Smooth muscle cell (in vitro differentiated cells): Measurements from ENCODE around the gene TRMT61A. TPM values are rescaled to one million over a fixed set of nuclear protein-coding genes. Genes with fewer than 3 reads are reported as not detected.

Experiments used
- DNase-seq: peaks from one replicate; lab custom pipeline; 2025; ENCODE audit not compliant: unreplicated experiment; lab: John Stamatoyannopoulos, UW
- H2AFZ ChIP-seq: fragments of 200-600 bp; sonication (generic); 2 replicates; pipeline ENCODE4 v1.6.0; 2016; ENCODE audit warnings: antibody characterized with exemption, low read depth, mild to moderate bottlenecking
- H3F3A ChIP-seq: fragments of 200-600 bp; sonication (generic); 2 replicates; pipeline ENCODE4 v1.6.0; 2017; ENCODE audit warnings: antibody characterized with exemption, low read depth
- H3K27ac ChIP-seq: fragments of 200-600 bp; sonication (generic); 2 replicates; pipeline ENCODE4 v1.5.1; 2016; ENCODE audit warnings: low read depth, mild to moderate bottlenecking
- H3K27me3 ChIP-seq: fragments of 200-600 bp; sonication (generic); 2 replicates; pipeline ENCODE4 v1.6.1; 2016; ENCODE audit warnings: low read depth, mild to moderate bottlenecking
- H3K36me3 ChIP-seq: fragments of 200-600 bp; sonication (generic); 2 replicates; pipeline ENCODE4 v1.5.1; 2016; ENCODE audit warnings: low read depth
- H3K4me1 ChIP-seq: fragments of 200-600 bp; sonication (generic); 2 replicates; pipeline ENCODE4 v1.5.1; 2016; ENCODE audit warnings: low read depth
- H3K4me2 ChIP-seq: fragments of 200-600 bp; sonication (generic); 2 replicates; pipeline ENCODE4 v1.6.0; 2016; ENCODE audit warnings: mild to moderate bottlenecking
- H3K4me3 ChIP-seq: fragments of 200-600 bp; sonication (generic); 2 replicates; pipeline ENCODE4 v1.5.1; 2016; ENCODE audit warnings: mild to moderate bottlenecking
- H3K79me2 ChIP-seq: fragments of 200-600 bp; sonication (generic); 2 replicates; pipeline ENCODE4 v1.6.0; 2016; ENCODE audit warnings: low read depth, mild to moderate bottlenecking
- H3K9ac ChIP-seq: fragments of 200-600 bp; sonication (generic); 2 replicates; pipeline ENCODE4 v1.6.0; 2016; ENCODE audit warnings: low read depth
- H3K9me3 ChIP-seq: fragments of 200-600 bp; sonication (generic); replicated peaks from 2 replicates; pipeline ENCODE4 v1.5.1; 2016; ENCODE audit warnings: low read depth
- H4K20me1 ChIP-seq: fragments of 200-600 bp; sonication (generic); 2 replicates; pipeline ENCODE4 v1.6.0; 2016; ENCODE audit warnings: low read depth
- CTCF ChIP-seq: fragments of 200-600 bp; sonication (generic); IDR thresholded peaks from 2 replicates; pipeline ENCODE4 v1.5.1; 2017; ENCODE audit warnings: borderline replicate concordance, mild to moderate bottlenecking, antibody characterized with exemption; ENCODE audit not compliant: insufficient read depth, poor library complexity, severe bottlenecking
- WGBS: methylation state at CpG from one replicate; pipeline ENCODE4 v1.1.7; 2016; ENCODE audit warnings: low lambda C conversion rate; 5-methylcytosine and 5-hydroxymethylcytosine counted together
- polyA plus RNA-seq: library from polyadenylated mRNA; unstranded; fragments of >200 nt; fragmentation: Nextera tagmentation; extraction: Ambion mirVana; gene quantifications from 2 replicates; pipeline ENCODE4 v1.2.1, GENCODE V29; 2016
- total RNA-seq: library from RNA; depleted of rRNA; stranded (reverse); fragments of >200 nt; gene quantifications from 2 replicates; pipeline ENCODE4 v1.2.3, GENCODE V29; 2014

Gene TRMT61A
- total and polyA plus RNA-seq, 2 experiments from 2014 or later, result 3.7 to 6.7 TPM

GRCh38 chr14:103517174-103517566, 11.8 kb upstream of the TRMT61A start:
- H3K36me3 ChIP-seq, result no peaks in the 10 kb centered on the region
- no peaks in the 10 kb centered on the region for H3K79me2 ChIP-seq
- H3K9me3 ChIP-seq, result no peaks in the 10 kb centered on the region
- H4K20me1 ChIP-seq, result peaks cover 6% of the 10 kb centered on the region
- no peak overlapping the region for H2AFZ ChIP-seq
- no peak overlapping the region for H3K9ac ChIP-seq
- H3K4me1 ChIP-seq, result peaks cover 11% of the 10 kb centered on the region
- H3F3A ChIP-seq, result no peaks in the 10 kb centered on the region
- WGBS, result 92% methylated on average over 10 of the region's 10 CpGs
- peaks cover 5% of the 10 kb centered on the region for H3K27me3 ChIP-seq
- TF ChIP-seq CTCF, result no peak
- no peak overlapping the region for H3K4me3 ChIP-seq
- H3K27ac ChIP-seq, result peak overlapping the region; percentile 22
- no peak overlapping the region for H3K4me2 ChIP-seq
- DNase-seq, result no peak

- Histone ChIP-seq H3K4me1 (peaks cover 12% of the 10 kb centered on the region), H3K36me3 (no peaks in the 10 kb centered on the region), H3K9me3 (no peaks in the 10 kb centered on the region), H3K4me3 (no peak overlapping the region), H3K9ac (no peak overlapping the region), H3K79me2 (no peaks in the 10 kb centered on the region), H3K4me2 (no peak overlapping the region), H2AFZ (no peak overlapping the region), H3F3A (no peaks in the 10 kb centered on the region), H4K20me1 (peaks cover 6% of the 10 kb centered on the region), H3K27ac (peak overlapping the region; percentile 22), H3K27me3 (peaks cover 9% of the 10 kb centered on the region)
- no peak for DNase-seq
- 75% methylated on average over 20 of the region's 20 CpGs for WGBS
- TF ChIP-seq CTCF, result no peak
Measured at GRCh38 chr14:103517721-103518421, 11.1 kb upstream of the TRMT61A start.

GRCh38 chr14:103518422-103519042, 10.5 kb upstream of the TRMT61A start:
- Histone ChIP-seq H3K4me1 (peaks cover 17% of the 10 kb centered on the region), H3K9me3 (no peaks in the 10 kb centered on the region), H3F3A (no peaks in the 10 kb centered on the region), H3K9ac (no peak overlapping the region), H3K4me3 (no peak overlapping the region), H3K79me2 (no peaks in the 10 kb centered on the region), H4K20me1 (peaks cover 6% of the 10 kb centered on the region), H3K27me3 (peaks cover 16% of the 10 kb centered on the region), H3K36me3 (no peaks in the 10 kb centered on the region), H3K27ac (no peak overlapping the region), H2AFZ (no peak overlapping the region), H3K4me2 (no peak overlapping the region)
- no peak for DNase-seq
- TF ChIP-seq CTCF, result peak; percentile 74
- WGBS, result 58% methylated on average over 9 of the region's 9 CpGs
